ENCODE results near the gene KRT81. TPM values are rescaled to one million over a fixed set of nuclear protein-coding genes. Genes with fewer than 3 reads are reported as not detected.

Gene KRT81
- total and polyA plus RNA-seq, 2 donors (not counting 1 experiment from before 2014, with no cell fraction given): not detected

DNA sequence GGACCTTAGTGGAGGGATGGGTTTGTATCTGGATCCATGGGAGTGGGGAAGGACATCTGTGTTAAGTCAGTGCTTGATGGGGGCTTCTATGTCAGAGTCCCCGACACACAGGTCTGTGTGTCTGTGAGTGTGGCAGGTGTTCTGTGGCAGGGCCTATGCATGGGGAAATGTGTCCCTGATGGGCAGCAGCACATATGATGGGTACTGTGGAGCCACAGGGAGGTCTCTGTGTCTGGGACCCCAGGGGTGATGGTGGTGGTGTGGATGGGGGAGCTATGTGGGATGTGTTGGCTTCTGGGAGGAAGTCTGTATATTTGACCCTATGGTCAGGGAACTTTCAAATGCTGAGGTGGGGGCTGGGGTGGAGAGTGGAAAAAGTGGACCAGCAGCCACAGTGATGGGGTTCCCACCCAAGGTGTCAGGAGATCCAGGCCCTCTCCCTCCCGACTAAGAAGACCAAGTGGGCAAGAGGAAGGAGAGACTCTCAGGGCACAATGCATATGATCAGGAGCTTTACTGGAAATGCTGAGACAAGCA is 41.8 kb downstream of the KRT81 start:
- H3K4me3 ChIP-seq (replicated peaks in 1 of 4; ENCODE audit: control extremely low read depth in 1 of 4, insufficient read depth in 1 of 4, low read depth in 3 of 4, low read length in 4 of 4): no peak overlapping the region
- TF ChIP-seq CTCF (conservative IDR thresholded peaks at IDR 0.05 in 1 of 2, IDR thresholded peaks at IDR 0.05 in 1 of 2; ENCODE audit: low read depth in 1 of 2, low read length in 2 of 2) (no peak), EZH2 (IDR thresholded peaks at IDR 0.05; ENCODE audit: low read length, missing control alignments) (no peak)
- no peak overlapping the region for H3K27ac ChIP-seq (ENCODE audit: insufficient read depth, low read length)
- no peak overlapping the region for H3K9ac ChIP-seq (ENCODE audit: insufficient read depth, low read length)
- peaks cover 2% of the 10 kb centered on the region for H3K4me1 ChIP-seq (ENCODE audit: control insufficient read depth, extremely low read depth, insufficient read depth, low read length)
- peaks cover 6% of the 10 kb centered on the region for H3K27me3 ChIP-seq (ENCODE audit: control insufficient read depth, insufficient read depth, low read length)
- H4K20me1 ChIP-seq (ENCODE audit: control insufficient read depth, extremely low read depth, insufficient read depth, low read length): no peaks in the 10 kb centered on the region
- H3K79me2 ChIP-seq (ENCODE audit: control insufficient read depth, insufficient read depth, low read length): no peaks in the 10 kb centered on the region
- H3K36me3 ChIP-seq (ENCODE audit: control insufficient read depth, insufficient read depth, low read length): no peaks in the 10 kb centered on the region
- H2AFZ ChIP-seq (ENCODE audit: low read length): no peak overlapping the region
- DNase-seq (ENCODE audit: low read depth in 2 of 2): no peak
- no peaks in the 10 kb centered on the region for H3K9me3 ChIP-seq (ENCODE audit: control insufficient read depth, insufficient read depth, low read depth, low read length)
- no peak overlapping the region for H3K4me2 ChIP-seq (ENCODE audit: extremely low read depth, insufficient read depth, low read length)

DNA sequence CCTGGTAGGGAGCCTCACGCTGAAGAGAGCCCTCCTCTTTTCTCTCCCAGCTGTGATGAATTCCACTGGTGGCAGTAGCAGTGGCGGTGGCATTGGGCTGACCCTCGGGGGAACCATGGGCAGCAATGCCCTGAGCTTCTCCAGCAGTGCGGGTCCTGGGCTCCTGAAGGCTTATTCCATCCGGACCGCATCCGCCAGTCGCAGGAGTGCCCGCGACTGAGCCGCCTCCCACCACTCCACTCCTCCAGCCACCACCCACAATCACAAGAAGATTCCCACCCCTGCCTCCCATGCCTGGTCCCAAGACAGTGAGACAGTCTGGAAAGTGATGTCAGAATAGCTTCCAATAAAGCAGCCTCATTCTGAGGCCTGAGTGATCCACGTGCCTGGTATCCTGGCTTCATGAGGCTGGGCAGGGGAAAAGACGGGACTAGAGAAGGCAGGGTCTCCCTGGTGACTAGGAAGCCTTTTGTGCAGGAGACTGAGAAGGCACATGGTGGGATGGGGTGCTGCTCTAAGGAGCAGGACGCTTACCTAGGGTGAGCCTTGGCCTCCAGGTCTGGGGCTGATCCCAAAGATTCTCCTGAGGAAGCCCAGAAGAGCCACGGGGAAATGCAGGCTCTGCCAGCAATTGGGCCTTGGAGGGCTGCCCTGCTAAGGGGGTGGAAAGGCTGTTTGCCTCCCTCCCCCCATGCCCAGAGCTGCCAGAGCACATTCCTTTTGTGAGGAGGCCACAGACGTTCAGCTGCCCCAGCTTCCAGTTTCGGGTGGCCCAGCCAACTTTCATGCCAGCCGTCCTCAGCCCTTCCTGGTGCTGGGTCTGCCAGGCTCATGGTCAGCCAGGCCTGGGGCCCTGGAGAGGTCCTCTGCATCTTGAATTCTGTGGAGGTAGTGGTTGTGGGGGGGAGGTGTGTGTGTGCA is 42.5 kb downstream of the KRT81 start:
- Histone ChIP-seq H3K9ac (ENCODE audit: insufficient read depth, low read length) (no peak overlapping the region), H4K20me1 (ENCODE audit: control insufficient read depth, extremely low read depth, insufficient read depth, low read length) (no peaks in the 10 kb centered on the region), H3K9me3 (ENCODE audit: control insufficient read depth, insufficient read depth, low read depth, low read length) (no peaks in the 10 kb centered on the region), H3K27me3 (ENCODE audit: control insufficient read depth, insufficient read depth, low read length) (peaks cover 6% of the 10 kb centered on the region), H3K4me2 (ENCODE audit: extremely low read depth, insufficient read depth, low read length) (no peak overlapping the region), H2AFZ (ENCODE audit: low read length) (no peak overlapping the region), H3K4me1 (ENCODE audit: control insufficient read depth, extremely low read depth, insufficient read depth, low read length) (peaks cover 8% of the 10 kb centered on the region), H3K27ac (ENCODE audit: insufficient read depth, low read length) (no peak overlapping the region), H3K4me3 (replicated peaks in 1 of 4; ENCODE audit: control extremely low read depth in 1 of 4, insufficient read depth in 1 of 4, low read depth in 3 of 4, low read length in 4 of 4) (no peak overlapping the region), H3K79me2 (ENCODE audit: control insufficient read depth, insufficient read depth, low read length) (no peaks in the 10 kb centered on the region), H3K36me3 (ENCODE audit: control insufficient read depth, insufficient read depth, low read length) (no peaks in the 10 kb centered on the region)
- no peak for DNase-seq (ENCODE audit: low read depth in 2 of 2)
- TF ChIP-seq EZH2 (IDR thresholded peaks at IDR 0.05; ENCODE audit: low read length, missing control alignments) (no peak), CTCF (conservative IDR thresholded peaks at IDR 0.05 in 1 of 2, IDR thresholded peaks at IDR 0.05 in 1 of 2; ENCODE audit: low read depth in 1 of 2, low read length in 2 of 2) (no peak)

DNA sequence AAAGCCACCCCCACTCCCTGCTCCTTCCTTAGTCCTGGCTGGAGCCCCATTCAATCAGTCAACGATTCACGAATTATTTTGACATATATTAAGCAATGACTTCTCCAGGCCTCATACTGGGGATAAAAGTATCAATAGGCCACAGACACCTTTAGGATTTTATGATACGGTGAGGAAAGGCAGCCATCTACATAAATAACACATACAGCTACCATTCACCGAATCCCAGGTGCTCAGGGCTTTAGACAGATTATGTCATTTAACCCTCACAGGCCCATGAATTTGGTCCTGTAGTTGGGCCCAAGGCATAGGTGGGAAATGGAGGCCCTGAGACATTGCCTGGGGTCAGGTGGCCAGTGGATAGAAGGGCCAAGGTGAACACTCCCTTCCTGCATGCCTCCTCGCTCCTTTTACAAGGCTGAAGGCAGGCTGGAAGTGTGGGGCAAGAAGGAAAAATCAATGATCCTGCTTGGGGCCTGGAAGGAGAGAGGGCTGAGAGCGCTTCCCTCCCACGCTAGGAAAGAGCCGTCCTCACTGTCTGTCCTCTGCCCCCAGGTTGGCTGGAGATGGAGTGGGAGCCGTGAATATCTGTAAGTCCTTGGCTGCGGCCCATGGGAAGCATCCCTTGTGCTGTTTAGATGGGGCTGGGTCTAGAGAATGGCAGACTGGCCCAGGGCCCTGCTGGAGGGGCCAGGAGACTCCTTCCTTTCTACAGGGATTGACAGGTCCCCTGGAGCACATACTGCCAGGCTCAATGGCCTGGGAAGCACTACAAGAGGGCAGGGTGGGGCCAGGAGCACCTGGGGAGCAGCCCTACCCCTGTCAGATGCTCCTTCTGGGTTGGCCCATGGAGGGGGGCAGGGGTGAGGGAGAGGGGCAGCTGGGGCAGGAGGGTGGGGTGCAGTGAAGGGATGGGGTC is 43.5 kb downstream of the KRT81 start:
- Histone ChIP-seq H3K36me3 (ENCODE audit: control insufficient read depth, insufficient read depth, low read length) (no peaks in the 10 kb centered on the region), H3K79me2 (ENCODE audit: control insufficient read depth, insufficient read depth, low read length) (no peaks in the 10 kb centered on the region), H2AFZ (ENCODE audit: low read length) (no peak overlapping the region), H3K4me3 (replicated peaks in 1 of 4; ENCODE audit: control extremely low read depth in 1 of 4, insufficient read depth in 1 of 4, low read depth in 3 of 4, low read length in 4 of 4) (no peak overlapping the region), H3K4me2 (ENCODE audit: extremely low read depth, insufficient read depth, low read length) (no peak overlapping the region), H4K20me1 (ENCODE audit: control insufficient read depth, extremely low read depth, insufficient read depth, low read length) (no peaks in the 10 kb centered on the region), H3K9me3 (ENCODE audit: control insufficient read depth, insufficient read depth, low read depth, low read length) (no peaks in the 10 kb centered on the region), H3K4me1 (ENCODE audit: control insufficient read depth, extremely low read depth, insufficient read depth, low read length) (peaks cover 13% of the 10 kb centered on the region), H3K27me3 (ENCODE audit: control insufficient read depth, insufficient read depth, low read length) (peaks cover 5% of the 10 kb centered on the region), H3K27ac (ENCODE audit: insufficient read depth, low read length) (no peak overlapping the region), H3K9ac (ENCODE audit: insufficient read depth, low read length) (no peak overlapping the region)
- TF ChIP-seq CTCF (conservative IDR thresholded peaks at IDR 0.05 in 1 of 2, IDR thresholded peaks at IDR 0.05 in 1 of 2; ENCODE audit: low read depth in 1 of 2, low read length in 2 of 2) (no peak), EZH2 (IDR thresholded peaks at IDR 0.05; ENCODE audit: low read length, missing control alignments) (no peak)
- no peak for DNase-seq (ENCODE audit: low read depth in 2 of 2)
